Hepatocyte (in vitro differentiated cells): ENCODE data around the gene HPSE2.

Experiments
- CTCF ChIP-seq: fragments of 200-600 bp; sonication (generic); IDR thresholded peaks from 2 replicates; pipeline ENCODE4 v1.5.1; 2016; ENCODE audit warnings: antibody characterized with exemption, mild to moderate bottlenecking; ENCODE audit not compliant: poor library complexity
- EZH2phosphoT487 ChIP-seq: fragments of 200-600 bp; sonication (generic); IDR thresholded peaks from one replicate; pipeline ENCODE4 v1.6.1; 2018; ENCODE audit warnings: antibody characterized with exemption, mild to moderate bottlenecking, low read depth, moderate library complexity; ENCODE audit not compliant: unreplicated experiment, severe bottlenecking

GRCh38 chr10:98676895-98677294, 558.8 kb downstream of the HPSE2 start:
- TF ChIP-seq EZH2phosphoT487 (no peak), CTCF (no peak)
